Measurements from ENCODE around the gene NFIC. TPM values are rescaled to one million over a fixed set of nuclear protein-coding genes. Genes with fewer than 3 reads are reported as not detected.

The NFIC gene
- total RNA-seq, 2 experiments from 2014 or later, result 11.9 to 12.8 TPM

- Mint-ChIP-seq H3K27ac (no peak overlapping the region), H3K36me3 (ENCODE audit: low read depth) (no peaks in the 10 kb centered on the region), H3K4me3 (no peak overlapping the region), H3K4me1 (ENCODE audit: low read depth) (peaks cover 33% of the 10 kb centered on the region), H3K27me3 (ENCODE audit: low read depth) (no peaks in the 10 kb centered on the region), H3K9me3 (no peaks in the 10 kb centered on the region)
- intact Hi-C loops (cut with micrococcal nuclease), result no loop called here
- CTCF ChIA-PET, result interaction anchor here (0.7 kb wide), 1 partner anchor 11 kb away, joined by 3 read pairs; no protein-coding TSS in a partner anchor
- DNase-seq, result no peak
Observed at GRCh38 chr19:3364501-3364858, 1.9 kb upstream of the NFIC start.

- Mint-ChIP-seq H3K27me3 (ENCODE audit: low read depth) (no peaks in the 10 kb centered on the region), H3K36me3 (ENCODE audit: low read depth) (no peaks in the 10 kb centered on the region), H3K4me1 (ENCODE audit: low read depth) (peaks cover 39% of the 10 kb centered on the region), H3K9me3 (no peaks in the 10 kb centered on the region), H3K4me3 (peak overlapping the region; percentile 19), H3K27ac (no peak overlapping the region)
- intact Hi-C loops (cut with micrococcal nuclease), result no loop called here
- CTCF ChIA-PET, result interaction anchor here (0.7 to 0.8 kb wide), 2 partner anchors 11 to 60 kb away, joined by 3 read pairs; no protein-coding TSS in a partner anchor
- no peak for DNase-seq
Observed at GRCh38 chr19:3365093-3365835, 1.1 kb upstream of the NFIC start.

- no peaks in the 10 kb centered on the region for H3K9me3 Mint-ChIP-seq
- no peak overlapping the region for H3K27ac Mint-ChIP-seq
- intact Hi-C loops (cut with micrococcal nuclease), result no loop called here
- H3K36me3 Mint-ChIP-seq (ENCODE audit: low read depth), result no peaks in the 10 kb centered on the region
- H3K4me3 Mint-ChIP-seq, result peak overlapping the region; percentile 72
- no peaks in the 10 kb centered on the region for H3K27me3 Mint-ChIP-seq (ENCODE audit: low read depth)
- CTCF ChIA-PET, result no interaction called here
- DNase-seq, result peak; percentile 36
- H3K4me1 Mint-ChIP-seq (ENCODE audit: low read depth), result peaks cover 40% of the 10 kb centered on the region
Observed at GRCh38 chr19:3366753-3367627, 607 bp downstream of the NFIC start.

GRCh38 chr19:3367628-3368440 lies 1.5 kb downstream of the NFIC start:
- CTCF ChIA-PET, result interaction anchor here (0.5 kb wide), 1 partner anchor 134 kb away, joined by 3 read pairs; no protein-coding TSS in a partner anchor

GRCh38 chr19:3368441-3368795 lies 2.0 kb downstream of the NFIC start:
- Mint-ChIP-seq H3K27me3 (ENCODE audit: low read depth) (no peaks in the 10 kb centered on the region), H3K36me3 (ENCODE audit: low read depth) (no peaks in the 10 kb centered on the region), H3K9me3 (no peaks in the 10 kb centered on the region), H3K27ac (no peak overlapping the region), H3K4me3 (peak overlapping the region; percentile 64), H3K4me1 (ENCODE audit: low read depth) (peaks cover 36% of the 10 kb centered on the region)
- CTCF ChIA-PET, result interaction anchor here (0.5 kb wide), 1 partner anchor 134 kb away, joined by 3 read pairs; no protein-coding TSS in a partner anchor
- DNase-seq, result no peak
- intact Hi-C loops (cut with micrococcal nuclease), result no loop called here

More at GRCh38 chr19:3367628-3368440, 1.5 kb downstream of the NFIC start:
- Mint-ChIP-seq H3K9me3 (no peaks in the 10 kb centered on the region), H3K36me3 (ENCODE audit: low read depth) (no peaks in the 10 kb centered on the region), H3K27me3 (ENCODE audit: low read depth) (no peaks in the 10 kb centered on the region), H3K4me3 (peak overlapping the region; percentile 64), H3K4me1 (ENCODE audit: low read depth) (peaks cover 36% of the 10 kb centered on the region), H3K27ac (no peak overlapping the region)
- intact Hi-C loops (cut with micrococcal nuclease), result no loop called here
- DNase-seq, result no peak

- peak overlapping the region; percentile 10 for H3K27ac Mint-ChIP-seq
- intact Hi-C loops (cut with micrococcal nuclease), result no loop called here
- H3K27me3 Mint-ChIP-seq (ENCODE audit: low read depth), result no peaks in the 10 kb centered on the region
- no peaks in the 10 kb centered on the region for H3K36me3 Mint-ChIP-seq (ENCODE audit: low read depth)
- no peak for DNase-seq
- no peaks in the 10 kb centered on the region for H3K9me3 Mint-ChIP-seq
- CTCF ChIA-PET, result no interaction called here
- peaks cover 36% of the 10 kb centered on the region for H3K4me1 Mint-ChIP-seq (ENCODE audit: low read depth)
- H3K4me3 Mint-ChIP-seq, result peak overlapping the region; percentile 46
Observed at GRCh38 chr19:3368848-3369336, 2.5 kb downstream of the NFIC start.

GRCh38 chr19:3369337-3370213 lies 3.2 kb downstream of the NFIC start:
- H3K4me3 Mint-ChIP-seq, result peak overlapping the region; percentile 51
- CTCF ChIA-PET, result no interaction called here
- H3K27ac Mint-ChIP-seq, result peak overlapping the region; percentile 37
- peaks cover 5% of the 10 kb centered on the region for H3K36me3 Mint-ChIP-seq (ENCODE audit: low read depth)
- intact Hi-C loops (cut with micrococcal nuclease), result no loop called here
- H3K9me3 Mint-ChIP-seq, result no peaks in the 10 kb centered on the region
- H3K27me3 Mint-ChIP-seq (ENCODE audit: low read depth), result no peaks in the 10 kb centered on the region
- peak; percentile 45 for DNase-seq
- H3K4me1 Mint-ChIP-seq (ENCODE audit: low read depth), result peaks cover 38% of the 10 kb centered on the region

GRCh38 chr19:3370214-3370720 lies 3.9 kb downstream of the NFIC start:
- peaks cover 38% of the 10 kb centered on the region for H3K4me1 Mint-ChIP-seq (ENCODE audit: low read depth)
- H3K27ac Mint-ChIP-seq, result no peak overlapping the region
- no peaks in the 10 kb centered on the region for H3K9me3 Mint-ChIP-seq
- peaks cover 6% of the 10 kb centered on the region for H3K36me3 Mint-ChIP-seq (ENCODE audit: low read depth)
- DNase-seq, result no peak
- no peaks in the 10 kb centered on the region for H3K27me3 Mint-ChIP-seq (ENCODE audit: low read depth)
- intact Hi-C loops (cut with micrococcal nuclease), result no loop called here
- no peak overlapping the region for H3K4me3 Mint-ChIP-seq
- CTCF ChIA-PET, result no interaction called here

GRCh38 chr19:3370728-3371591 lies 4.6 kb downstream of the NFIC start:
- CTCF ChIA-PET, result no interaction called here
- Mint-ChIP-seq H3K27ac (no peak overlapping the region), H3K4me1 (ENCODE audit: low read depth) (peaks cover 35% of the 10 kb centered on the region), H3K27me3 (ENCODE audit: low read depth) (no peaks in the 10 kb centered on the region), H3K9me3 (no peaks in the 10 kb centered on the region), H3K4me3 (no peak overlapping the region), H3K36me3 (ENCODE audit: low read depth) (peaks cover 6% of the 10 kb centered on the region)
- DNase-seq, result no peak
- intact Hi-C loops (cut with micrococcal nuclease), result no loop called here

GRCh38 chr19:3372413-3372812 lies 6.0 kb downstream of the NFIC start:
- DNase-seq, result no peak
- peaks cover 6% of the 10 kb centered on the region for H3K36me3 Mint-ChIP-seq (ENCODE audit: low read depth)
- intact Hi-C loops (cut with micrococcal nuclease), result no loop called here
- H3K27ac Mint-ChIP-seq, result no peak overlapping the region
- no peak overlapping the region for H3K4me3 Mint-ChIP-seq
- CTCF ChIA-PET, result no interaction called here
- H3K27me3 Mint-ChIP-seq (ENCODE audit: low read depth), result no peaks in the 10 kb centered on the region
- no peaks in the 10 kb centered on the region for H3K9me3 Mint-ChIP-seq
- peaks cover 35% of the 10 kb centered on the region for H3K4me1 Mint-ChIP-seq (ENCODE audit: low read depth)
